ENCODE results near the gene FAT1.
A peak's percentile ranks its signal among the peaks of the same experiment; 100 is the strongest.

Gene FAT1

DNA sequence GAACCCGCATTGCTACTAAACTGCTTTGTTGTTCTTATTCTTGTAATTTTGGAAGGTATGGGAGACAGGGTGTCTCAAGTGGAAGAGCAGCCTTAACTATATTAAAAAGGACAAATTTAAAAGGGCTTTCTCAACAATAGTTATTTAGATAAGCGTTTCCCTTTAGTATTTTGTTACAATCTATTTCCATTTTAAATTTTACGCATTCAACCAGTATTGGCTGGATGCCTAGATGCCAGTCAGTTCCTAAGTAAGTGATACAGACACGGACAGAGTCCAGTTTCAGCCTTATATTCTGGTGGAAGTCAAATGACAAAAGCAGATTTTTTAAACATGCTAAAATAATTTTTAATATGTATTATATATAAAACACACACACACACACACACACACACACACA lies 28.3 kb downstream of the FAT1 start:
- DNase-seq = no peak

DNA sequence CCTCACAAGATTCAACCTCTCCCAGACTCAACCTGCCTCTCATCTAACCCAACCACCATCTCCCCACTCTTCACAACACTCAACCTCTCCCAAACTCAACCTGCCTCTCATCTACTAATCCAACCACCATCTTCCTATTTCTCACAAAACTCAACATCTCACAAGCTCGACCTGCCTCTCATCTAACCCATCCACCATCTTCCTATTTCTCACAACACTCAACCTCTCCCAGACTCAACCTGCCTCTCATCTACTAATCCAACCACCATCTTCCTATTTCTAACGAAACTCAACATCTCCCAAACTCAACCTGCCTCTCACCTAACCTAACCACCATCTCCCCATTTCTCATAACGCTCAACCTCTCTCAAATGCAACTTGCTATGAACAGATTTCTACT lies 29.8 kb downstream of the FAT1 start:
- no peak for DNase-seq

DNA sequence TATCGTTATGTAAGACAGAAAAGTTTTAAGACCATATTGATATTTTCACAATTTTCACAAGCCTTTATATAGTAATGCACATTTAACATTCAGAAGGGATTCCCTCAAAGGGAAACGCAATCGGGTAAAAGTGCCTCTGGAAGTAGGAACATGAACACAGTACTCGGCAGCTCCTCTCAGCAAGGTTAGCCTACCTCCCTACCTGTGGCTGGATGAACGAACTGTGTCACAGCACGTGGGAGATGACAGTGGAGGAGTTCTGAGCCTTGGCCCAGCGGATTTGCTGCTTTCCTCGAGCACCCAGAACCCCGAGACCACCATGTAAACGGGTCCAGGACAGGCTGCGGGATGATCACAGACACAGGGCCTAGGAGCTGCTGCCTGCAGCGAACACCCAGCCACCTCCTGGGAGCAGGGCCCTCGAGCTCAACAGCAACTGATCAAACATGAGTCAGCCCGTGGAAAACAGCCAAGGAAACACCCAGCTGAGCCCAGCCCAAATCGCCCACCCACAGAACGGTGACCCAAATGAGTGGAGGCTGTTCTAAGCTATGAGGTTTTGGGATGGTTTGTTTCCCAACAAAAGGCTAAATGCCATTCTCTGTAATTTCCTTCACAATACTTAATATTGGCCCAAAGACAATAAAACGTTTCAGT lies 30.4 kb downstream of the FAT1 start:
- DNase-seq = peak; percentile 46

DNA sequence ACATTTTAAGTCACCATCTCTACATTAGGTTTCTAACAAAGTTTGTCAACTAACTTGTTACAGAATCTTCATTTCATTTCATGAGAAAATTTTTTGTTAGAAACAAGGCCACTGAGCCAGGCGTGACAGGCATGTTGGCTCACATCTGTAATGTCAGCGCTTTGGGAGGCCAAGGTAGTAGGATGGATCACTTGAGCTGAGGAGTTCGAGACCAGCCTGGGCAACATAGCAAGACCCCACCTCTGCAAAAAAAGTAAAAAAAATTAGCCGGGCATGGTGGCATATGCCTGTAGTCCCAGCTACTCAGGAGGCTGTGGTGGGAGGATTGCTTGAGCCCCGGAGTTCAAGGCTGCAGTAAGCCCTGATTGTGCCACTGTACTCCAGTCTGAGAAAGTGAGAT lies 32.3 kb downstream of the FAT1 start:
- DNase-seq = no peak

DNA sequence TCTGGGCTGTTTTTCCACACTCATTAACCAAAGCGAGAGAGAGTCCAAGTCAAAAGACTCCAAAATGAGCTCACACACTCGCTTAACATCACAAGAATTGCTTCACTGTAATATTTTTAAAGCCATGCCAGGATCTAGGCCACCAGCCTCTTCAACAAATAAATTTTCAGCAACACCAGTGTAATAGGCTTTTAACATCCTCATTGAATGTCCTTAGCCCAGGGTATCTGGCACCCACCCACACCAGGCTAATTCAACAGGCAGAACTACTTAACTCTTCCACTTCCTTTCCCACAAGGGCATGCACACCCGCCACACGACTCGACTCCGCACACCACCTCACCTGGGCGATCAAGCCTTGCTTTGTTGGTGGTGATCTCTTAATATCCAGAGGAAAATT lies 34.2 kb downstream of the FAT1 start:
- no peak for DNase-seq

DNA sequence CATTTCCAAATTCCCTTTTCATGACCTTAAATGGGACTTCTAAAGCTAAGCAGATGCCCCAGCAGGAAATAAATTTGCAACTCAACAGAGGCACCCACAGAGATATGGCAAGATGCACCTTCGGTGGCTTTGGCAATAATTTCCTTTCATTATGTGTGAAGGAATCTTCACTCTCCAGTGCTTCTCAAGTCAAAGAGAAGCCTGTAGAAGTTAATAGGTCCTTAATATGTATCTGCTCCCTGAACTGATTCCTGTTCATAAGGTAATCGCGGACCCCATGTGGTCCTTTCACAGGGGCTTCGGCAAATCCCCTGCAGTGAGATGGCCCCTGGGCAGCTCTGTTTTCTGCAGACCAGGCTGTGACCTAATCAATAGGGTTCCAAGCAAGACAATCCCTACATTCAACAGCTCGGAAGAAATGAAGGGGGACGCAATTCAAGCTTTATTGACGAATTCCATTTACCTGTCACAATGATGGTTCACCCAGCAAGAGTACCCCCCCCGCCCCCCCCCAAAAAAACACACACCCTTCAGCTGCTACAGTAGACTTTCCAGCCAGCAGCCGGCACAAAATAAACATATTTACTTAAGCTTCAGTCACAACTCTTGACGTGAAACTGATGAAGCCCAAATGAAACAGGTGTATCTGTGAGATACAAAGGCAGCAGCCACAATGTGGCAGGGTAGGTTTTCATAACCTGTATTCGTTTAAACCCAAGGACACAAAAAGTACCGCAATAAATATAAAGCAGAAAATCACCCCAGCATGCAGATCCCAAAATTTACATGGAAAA lies 35.3 kb downstream of the FAT1 start:
- peak; percentile 61 for DNase-seq

DNA sequence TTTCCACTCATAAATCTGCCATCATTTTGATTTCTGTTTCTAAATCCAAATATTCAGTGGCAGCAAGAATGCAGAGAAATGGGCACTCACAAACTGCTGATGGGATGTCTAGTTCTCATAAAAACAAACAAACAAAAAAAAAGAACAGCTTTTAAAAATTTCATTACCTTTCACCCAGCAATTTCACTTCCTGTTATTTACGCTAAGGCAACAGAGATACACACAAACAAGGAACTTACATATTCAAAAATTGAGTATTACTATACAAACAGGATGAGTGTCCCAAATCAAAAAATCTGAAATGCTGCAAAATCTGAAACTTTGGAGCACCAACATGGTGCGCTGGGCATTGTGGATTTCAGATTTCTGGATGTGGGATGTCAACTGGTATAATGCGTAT lies 36.4 kb downstream of the FAT1 start:
- DNase-seq = no peak

DNA sequence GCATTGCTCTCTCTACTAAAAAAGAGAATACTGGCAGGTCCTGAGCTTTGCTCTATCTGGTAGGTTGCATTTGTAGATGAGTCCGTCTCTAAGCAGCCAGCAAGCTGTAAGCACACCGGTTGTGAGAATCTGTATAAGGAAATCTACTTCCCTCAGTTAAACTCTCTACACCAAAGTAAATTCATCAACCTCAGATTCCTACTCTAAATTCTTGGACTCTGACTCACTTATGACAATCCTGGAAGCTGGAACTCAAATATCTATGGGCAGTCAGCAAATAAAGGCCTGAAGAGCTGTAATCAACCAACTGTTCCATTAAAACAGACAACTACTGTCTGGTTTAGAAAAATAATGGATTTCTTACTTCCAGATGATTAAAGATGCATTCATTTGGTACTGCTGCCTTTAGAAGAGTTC lies 37.9 kb downstream of the FAT1 start:
- DNase-seq = no peak

DNA sequence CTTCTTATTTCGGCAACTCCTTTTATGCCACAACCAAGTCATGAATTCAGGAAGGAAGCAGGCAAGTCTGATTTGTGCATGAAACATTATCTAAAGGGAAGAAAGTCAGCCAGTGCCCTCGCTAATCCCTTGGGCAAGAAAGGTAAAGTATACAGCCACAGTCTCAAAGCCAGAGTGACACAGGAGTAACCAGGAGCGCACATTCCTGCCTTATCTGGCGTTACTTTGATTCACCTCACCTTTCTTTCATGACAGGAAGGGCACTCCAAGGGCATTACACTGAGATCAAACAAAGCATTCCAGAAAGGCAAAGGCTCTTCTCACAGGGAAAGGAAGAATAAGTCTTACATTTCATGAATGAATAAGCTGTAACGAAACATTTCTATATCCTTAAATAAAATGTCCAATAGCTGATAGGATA lies 38.8 kb downstream of the FAT1 start:
- no peak for DNase-seq

DNA sequence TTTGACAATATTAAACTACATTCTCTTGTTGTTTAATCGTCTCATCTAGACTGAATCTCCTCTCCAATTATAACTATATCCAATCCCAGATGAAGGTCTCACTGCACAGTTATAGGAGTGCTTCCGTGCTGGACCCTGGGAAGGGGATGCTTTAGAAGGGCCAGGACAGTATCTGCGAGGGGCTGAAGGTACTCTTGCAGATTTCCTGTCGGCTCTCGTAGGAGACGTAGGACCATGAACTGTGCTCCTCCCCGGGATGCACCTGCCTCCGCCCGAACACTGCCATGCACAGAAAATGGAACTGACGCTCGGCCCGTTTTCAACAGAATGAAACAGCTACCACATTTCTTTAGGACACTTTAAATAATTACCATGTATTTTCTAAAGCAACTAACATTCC lies 39.4 kb downstream of the FAT1 start:
- no peak for DNase-seq

DNA sequence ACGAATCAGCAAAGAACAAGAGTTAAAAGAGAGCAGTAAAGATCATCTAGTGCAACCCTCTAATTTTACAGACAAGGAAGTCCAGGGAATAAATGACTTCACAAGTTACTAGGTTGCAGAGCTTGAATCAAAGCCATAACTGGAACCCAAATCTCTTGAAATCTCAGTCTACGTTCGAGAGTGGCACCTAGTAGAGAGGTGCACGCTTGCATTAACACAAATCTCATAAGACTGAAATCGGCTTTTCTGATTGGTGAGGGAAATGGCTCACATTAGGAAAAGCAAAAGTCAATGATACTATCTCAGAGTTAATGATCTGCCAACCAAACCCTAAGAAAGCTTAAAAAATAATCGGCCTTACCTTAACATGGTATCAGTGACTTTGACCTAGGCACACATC lies 43.0 kb downstream of the FAT1 start:
- DNase-seq = no peak

DNA sequence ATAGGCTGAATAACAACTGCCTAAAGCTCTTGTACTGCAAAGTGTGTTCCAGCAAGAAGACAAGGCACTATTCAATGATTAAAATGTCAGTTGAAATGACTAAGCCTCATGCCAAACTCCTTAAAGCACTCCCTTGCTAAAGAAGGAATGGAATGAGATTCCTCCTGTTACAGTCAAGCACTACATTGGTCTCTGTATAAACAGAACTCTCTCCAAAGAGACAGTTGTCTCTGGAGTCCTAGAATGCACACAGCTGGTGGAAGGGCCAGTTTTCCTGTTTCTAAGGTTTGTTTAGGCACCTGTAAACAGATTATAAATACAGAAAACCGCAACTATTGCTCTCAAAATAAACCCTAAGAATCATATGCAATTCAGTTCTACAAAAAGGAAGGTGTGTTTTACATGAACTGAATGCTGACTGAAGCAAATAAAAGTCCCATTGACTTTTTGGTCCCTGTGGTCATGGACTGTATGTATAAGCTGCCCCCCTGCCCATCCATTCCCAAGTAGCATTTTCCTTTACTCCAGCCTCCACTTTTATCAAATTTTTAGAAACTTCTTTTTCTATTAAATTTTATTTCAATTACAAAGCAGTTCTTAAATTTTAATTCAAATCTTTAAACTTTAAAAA lies 47.0 kb downstream of the FAT1 start:
- DNase-seq = no peak

DNA sequence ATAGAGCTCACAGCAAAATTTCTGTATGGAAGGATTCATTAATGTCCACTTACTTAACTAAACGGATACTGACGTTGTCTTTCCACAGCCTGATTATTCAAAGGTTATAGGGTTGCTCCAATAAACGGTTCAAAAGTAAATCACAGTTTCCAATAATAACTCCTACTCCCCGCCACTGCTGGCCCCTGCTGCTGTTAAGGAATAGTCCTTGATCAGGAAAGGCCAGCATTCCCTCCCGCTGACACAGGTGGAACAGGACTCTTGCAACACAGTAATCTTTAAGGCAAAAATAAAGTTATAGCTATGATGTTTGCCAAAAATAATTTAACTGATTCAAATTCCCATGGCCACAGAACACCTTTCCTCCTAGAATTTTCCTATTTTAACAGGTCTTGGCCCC lies 53.9 kb downstream of the FAT1 start:
- DNase-seq = no peak

DNA sequence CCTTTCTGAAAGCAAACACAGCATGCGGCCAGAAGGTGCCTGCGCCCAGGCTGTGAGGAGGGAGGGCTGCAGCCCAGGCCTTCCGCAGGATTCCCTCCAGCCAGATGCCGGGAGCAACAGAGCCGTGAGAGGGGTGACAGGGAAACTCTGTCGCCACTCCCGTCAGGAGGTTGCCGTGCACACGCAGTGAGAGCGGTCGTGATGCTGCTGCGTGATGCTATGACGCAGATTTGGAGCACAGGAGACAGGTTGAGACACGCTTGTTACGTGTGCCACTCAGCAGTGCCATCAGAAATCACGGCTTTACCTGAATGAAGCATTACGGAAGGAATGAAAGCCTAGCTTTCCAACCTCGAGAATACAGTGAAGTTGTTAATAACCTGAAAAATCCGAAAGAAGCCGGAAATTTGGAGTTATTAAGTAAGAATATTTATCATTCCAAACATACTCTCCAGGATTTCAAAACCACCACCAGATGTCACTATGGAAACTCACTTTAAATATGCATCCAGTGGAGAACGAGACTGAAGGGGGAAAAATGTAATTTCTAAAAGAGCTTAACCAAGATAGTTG lies 54.4 kb downstream of the FAT1 start:
- peak; percentile 79 for DNase-seq

DNA sequence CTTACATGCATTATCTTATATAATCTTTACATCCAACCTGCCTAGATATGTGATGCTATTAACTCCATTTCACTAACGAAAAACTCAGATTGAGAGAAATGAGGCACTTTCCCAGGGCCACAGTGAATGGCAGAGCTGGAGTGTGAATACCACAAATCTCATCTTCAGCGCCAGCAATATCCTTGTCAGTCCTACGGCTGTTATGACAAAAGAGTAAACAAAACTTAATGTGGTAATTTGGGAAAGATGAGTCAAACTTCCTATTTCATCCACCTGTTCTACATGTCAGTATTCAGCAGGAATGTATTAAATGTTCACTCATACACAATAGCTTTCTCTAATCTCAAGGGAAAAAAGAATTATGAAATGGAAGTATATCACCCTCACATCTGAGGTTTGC lies 56.9 kb downstream of the FAT1 start:
- DNase-seq = no peak

DNA sequence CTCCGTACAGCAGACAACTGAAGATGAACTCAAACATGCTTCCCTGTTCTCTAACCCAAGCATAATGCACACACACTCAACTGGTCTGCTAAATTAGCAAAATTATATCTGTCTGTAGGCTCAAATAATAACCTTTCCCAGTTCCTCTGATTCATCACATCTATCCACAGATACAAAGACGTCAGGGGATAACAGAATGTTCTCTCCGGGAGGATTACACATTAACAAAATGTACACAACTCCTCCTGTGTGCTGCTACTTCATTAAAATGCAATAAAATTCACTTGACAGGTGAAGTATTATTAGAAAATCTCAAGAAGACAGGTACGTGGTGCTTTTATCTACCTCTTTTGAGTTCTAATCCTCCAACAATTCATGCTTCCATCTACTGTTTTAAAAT lies 57.4 kb downstream of the FAT1 start:
- no peak for DNase-seq

DNA sequence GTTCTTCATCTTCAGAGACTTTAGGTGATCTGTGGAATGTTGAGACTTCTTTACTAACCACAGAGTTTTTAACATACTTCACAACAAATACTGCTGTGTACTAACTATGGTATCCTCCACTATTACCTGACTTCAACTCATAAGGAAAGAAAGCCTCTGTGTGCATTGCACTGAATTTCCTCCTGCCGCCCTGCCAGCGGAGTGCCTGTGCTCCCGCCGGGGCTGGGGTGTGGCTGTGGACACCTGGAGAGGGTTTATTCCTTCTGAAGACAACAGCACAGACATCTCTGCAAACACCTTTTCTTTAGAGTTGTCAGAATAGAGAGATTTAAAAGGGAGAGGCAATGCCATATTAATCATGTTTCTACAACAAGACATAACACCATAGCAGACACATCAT lies 63.3 kb downstream of the FAT1 start:
- DNase-seq = no peak

DNA sequence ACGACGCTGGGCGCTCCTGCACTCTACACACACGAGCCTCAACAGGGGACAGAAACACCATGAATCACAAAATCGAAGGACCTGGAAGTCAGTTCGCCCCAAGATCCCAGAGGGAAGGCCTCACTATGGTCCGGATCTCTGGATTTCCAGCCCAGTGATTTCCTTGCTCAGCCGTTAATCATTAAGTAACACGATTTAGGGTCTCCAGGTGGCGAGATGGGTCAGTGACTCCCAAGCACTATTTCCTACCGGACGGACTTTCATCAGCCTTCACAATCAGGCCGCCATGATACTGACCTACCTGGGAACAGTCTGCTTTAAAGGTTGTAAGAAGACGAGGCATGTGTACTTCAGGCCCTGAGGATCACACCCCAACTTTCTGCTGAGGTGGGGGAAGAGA lies 63.7 kb downstream of the FAT1 start:
- no peak for DNase-seq

DNA sequence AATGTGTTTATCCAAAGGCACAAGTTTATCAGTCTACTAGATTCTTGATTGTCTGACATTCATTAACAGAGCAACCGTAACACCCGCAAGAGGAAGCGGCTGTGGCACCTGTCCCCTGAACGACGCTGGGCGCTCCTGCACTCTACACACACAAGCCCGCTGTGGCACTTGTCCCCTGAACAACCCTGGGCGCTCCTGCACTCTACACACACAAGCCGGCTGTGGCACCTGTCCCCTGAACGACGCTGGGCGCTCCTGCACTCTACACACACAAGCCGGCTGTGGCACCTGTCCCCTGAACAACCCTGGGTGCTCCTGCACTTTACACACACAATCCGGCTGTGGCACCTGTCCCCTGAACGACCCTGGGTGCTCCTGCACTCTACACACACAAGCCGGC lies 64.2 kb downstream of the FAT1 start:
- DNase-seq = peak; percentile 31

DNA sequence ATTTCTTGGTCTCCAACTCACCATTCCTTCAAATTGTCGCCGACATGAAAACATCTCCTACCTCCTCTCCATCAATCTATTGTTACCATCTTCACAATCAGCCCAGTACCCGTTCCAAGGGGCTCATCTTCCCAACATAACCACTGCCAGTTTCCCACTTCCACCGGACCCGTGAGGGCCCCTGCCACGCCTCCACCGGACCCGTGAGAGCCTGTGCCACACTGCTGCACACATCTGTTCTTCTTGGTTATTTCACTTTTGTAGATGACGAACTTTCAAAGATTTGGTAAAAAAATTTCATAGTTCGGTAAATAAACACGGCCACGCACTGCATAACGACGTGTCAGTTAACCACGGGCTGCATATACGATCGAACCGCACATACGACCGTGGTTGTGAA lies 65.0 kb downstream of the FAT1 start:
- DNase-seq = no peak

DNA sequence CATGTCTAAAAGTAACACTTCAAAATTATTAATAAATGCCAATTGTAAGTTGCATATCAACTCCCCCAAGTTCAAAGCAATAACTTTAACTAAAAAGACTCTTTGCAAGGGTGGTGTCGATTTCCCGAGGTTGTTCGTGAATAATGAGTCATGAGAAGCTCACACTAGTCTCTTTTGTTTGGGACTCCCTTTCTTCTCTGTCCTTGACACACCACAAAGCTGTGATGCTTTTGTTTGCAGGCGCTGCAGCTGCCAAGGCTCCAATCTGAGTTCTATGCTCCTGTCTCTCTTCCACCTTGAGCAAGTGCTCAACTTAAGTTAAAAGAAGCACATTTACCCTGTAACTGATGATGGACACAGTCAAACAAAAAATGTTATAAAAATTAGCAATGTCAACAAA lies 65.9 kb downstream of the FAT1 start:
- DNase-seq = peak; percentile 19

DNA sequence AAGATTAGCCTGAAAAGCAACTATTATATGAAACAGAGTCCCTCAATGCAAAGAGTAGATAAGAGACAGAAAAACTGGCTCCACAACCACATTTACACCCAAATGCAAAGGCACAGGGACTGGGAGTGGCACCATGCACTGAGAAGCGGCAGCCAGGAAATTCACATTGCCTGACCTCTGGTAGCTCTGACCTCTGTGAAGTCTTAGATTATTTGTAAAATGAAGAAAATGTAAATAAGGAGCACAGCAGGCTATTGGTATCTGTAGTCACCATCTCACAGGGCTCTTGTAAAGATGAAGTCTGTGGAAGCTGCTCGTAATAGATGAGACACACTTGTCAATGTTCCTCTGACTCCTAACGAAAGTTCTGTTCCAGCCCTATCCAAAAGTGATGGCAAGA lies 69.7 kb downstream of the FAT1 start:
- DNase-seq = no peak

DNA sequence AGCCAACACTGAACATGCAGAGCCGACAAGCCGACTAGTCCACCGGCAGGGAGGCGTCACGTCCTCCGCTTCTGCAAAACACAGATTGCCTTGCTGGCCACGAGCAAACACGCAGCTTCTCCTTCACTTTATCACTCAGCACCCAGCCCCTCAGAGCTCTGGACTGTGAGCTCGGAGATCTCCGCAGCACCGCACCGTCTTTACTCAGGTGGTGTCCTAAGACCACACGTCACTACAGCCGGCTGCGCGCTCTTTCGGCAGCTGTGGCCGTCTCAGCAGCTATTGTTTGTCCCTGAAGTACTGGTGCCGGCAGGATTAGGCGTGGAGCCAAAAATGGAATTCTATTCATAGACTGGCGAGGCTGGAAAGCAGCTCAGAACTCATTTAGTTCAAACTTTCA lies 72.0 kb downstream of the FAT1 start:
- DNase-seq = peak; percentile 98

DNA sequence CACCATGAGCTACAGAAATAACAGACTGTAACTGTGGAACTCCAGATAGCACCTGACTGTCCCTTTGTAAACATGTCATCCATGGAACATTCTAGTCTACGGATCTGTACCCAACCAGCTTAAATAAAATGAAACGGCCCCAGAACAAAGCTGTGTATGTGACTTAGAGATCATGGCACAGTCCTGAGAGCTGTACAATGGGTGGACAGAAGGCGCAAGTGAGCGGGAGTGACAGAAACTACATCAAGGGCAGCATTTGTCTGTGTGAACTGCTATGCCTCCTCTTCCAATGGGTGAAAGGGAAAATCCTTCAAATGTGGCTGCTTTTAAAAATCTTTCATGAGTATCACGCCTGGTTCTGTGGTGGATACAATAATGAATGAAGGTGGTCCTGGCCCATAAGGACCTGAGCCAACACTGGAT lies 72.5 kb downstream of the FAT1 start:
- DNase-seq = no peak
